PFSK-1 (cell line): ENCODE data around the gene BABAM2.

Experiments used
- FOXP2 ChIP-seq: optimal IDR thresholded peaks from 2 replicates; pipeline ENCODE3; 2011; ENCODE audit warnings: borderline replicate concordance, control low read depth, inconsistent platforms; ENCODE audit not compliant: insufficient read depth; ENCODE audit errors: extremely low read length, extremely low read depth
- POLR2AphosphoS5 ChIP-seq: IDR thresholded peaks from 2 replicates; pipeline ENCODE4 v1.6.1; 2012; ENCODE audit warnings: low read depth, mild to moderate bottlenecking, control low read depth, low read length, moderate library complexity
- REST ChIP-seq, 2 experiments: IDR thresholded peaks; 2 replicates each; pipeline versions ENCODE4 v1.6.1 to v1.8.0; 2011 to 2012; ENCODE audit warnings: low read depth in 2 of 2, low read length in 2 of 2, control low read depth in 1 of 2, inconsistent platforms in 1 of 2, mild to moderate bottlenecking in 1 of 2, moderate library complexity in 1 of 2; ENCODE audit not compliant: insufficient read depth in 1 of 2
- SIN3A ChIP-seq: IDR thresholded peaks from 2 replicates; pipeline ENCODE4 v1.6.1; 2012; ENCODE audit warnings: mild to moderate bottlenecking, low read length, moderate library complexity, borderline replicate concordance; ENCODE audit not compliant: insufficient read depth
- TAF1 ChIP-seq: IDR thresholded peaks from 2 replicates; pipeline ENCODE4 v1.6.1; 2012; ENCODE audit warnings: low read length, control low read depth, borderline replicate concordance; ENCODE audit not compliant: insufficient read depth

BABAM2 gene

GRCh38 chr2:28322981-28323396 lies 432.5 kb downstream of the BABAM2 start:
- TF ChIP-seq SIN3A (no peak), POLR2AphosphoS5 (no peak), FOXP2 (no peak), REST (IDR thresholded peaks at IDR 0.05; ENCODE audit: insufficient read depth in 1 of 2, low read depth in 2 of 2, low read length in 2 of 2) (no peak), TAF1 (no peak)

- TF ChIP-seq POLR2AphosphoS5: no peak
- no peak for TF ChIP-seq TAF1
- no peak for TF ChIP-seq FOXP2
- no peak for TF ChIP-seq REST (IDR thresholded peaks at IDR 0.05; ENCODE audit: insufficient read depth in 1 of 2, low read depth in 2 of 2, low read length in 2 of 2)
- no peak for TF ChIP-seq SIN3A
Measured at GRCh38 chr2:28325173-28325566, 434.6 kb downstream of the BABAM2 start.

- TF ChIP-seq SIN3A: no peak
- TF ChIP-seq TAF1: no peak
- TF ChIP-seq REST (IDR thresholded peaks at IDR 0.05; ENCODE audit: insufficient read depth in 1 of 2, low read depth in 2 of 2, low read length in 2 of 2): no peak
- no peak for TF ChIP-seq POLR2AphosphoS5
Measured at GRCh38 chr2:28325567-28326468, 435.3 kb downstream of the BABAM2 start.

- no peak for TF ChIP-seq SIN3A
- TF ChIP-seq TAF1: no peak
- TF ChIP-seq REST (IDR thresholded peaks at IDR 0.05; ENCODE audit: insufficient read depth in 1 of 2, low read depth in 2 of 2, low read length in 2 of 2): no peak
- TF ChIP-seq POLR2AphosphoS5: no peak
- TF ChIP-seq FOXP2: no peak
Measured at GRCh38 chr2:28326469-28326805, 435.9 kb downstream of the BABAM2 start.

GRCh38 chr2:28326881-28327505 lies 436.5 kb downstream of the BABAM2 start:
- no peak for TF ChIP-seq FOXP2
- no peak for TF ChIP-seq REST (IDR thresholded peaks at IDR 0.05; ENCODE audit: insufficient read depth in 1 of 2, low read depth in 2 of 2, low read length in 2 of 2)
- no peak for TF ChIP-seq SIN3A
- no peak for TF ChIP-seq POLR2AphosphoS5
- TF ChIP-seq TAF1: no peak
